GM11168 (cell line): ENCODE data around the gene EYS.

Experiments
- in situ Hi-C: fragments of 300-500 bp; cut with MboI; formaldehyde crosslinking; loops from one replicate; pipeline ENCODE4 v1.12.0; 2022; ENCODE audit warnings: low sequenced_read_pairs; ENCODE audit not compliant: unreplicated experiment

EYS gene

DNA sequence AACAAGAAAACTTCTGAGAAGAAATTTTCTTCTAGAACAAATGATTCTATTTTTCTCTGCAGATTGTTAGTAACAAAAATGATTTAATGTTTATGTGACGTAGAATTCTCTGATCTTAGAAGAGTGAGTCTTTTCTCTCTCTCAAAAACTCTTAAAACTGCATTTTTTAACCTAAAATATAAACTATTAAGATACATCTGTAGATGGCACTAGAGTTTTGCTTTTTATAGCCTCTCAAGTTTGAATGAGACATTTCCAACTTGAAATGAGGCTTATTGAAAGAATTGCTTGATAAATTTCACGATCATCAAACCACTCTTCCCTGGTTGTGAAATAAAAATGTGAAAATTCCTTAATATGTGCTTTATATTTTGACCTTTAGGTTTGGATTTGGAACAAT lies 2017.6 kb downstream of the EYS start:
- in situ Hi-C loops, result no loop called here

DNA sequence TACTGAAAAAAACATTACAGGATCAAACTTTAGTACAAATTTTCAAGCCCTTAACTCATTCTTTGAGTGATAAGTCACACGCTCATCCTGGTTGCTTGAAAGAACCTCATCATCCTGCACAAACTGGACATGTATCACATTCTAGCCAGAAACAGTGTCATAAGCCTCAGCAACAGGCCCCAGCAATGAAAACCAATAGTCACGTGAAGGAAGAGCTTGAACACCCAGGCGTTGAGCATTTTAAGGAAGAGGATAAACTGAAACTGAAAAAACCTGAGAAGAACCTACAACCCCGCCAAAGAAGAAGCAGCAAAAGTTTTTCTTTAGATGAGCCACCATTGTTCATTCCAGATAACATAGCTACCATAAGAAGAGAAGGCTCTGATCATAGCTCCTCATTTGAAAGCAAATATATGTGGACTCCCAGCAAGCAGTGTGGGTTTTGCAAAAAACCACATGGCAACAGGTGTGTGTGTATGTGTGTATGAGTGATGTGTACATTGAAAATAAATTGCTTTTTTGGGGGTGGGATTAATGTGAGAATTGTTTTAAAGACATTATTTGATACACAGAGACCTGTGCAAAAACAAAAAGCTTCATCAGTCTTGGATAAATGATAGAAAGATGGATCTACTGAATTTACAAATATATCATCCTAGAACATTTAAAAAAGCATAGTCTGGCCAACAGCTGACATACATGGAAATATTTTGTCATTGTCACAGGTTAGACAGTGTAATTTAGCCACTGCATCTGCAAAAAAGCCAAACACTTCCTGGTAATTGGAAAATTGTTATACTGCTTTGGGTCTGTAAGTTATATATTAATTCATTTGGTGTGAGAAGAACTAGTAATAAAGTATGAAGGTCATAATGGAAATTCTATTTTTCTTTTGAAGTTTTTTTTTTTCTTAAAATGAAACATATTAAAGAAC lies 2021.3 kb downstream of the EYS start:
- in situ Hi-C loops, result no loop called here

GRCh38 chr6:63683071-63683603 lies 2023.9 kb downstream of the EYS start:
- in situ Hi-C loops, result no loop called here

GRCh38 chr6:63677282-63677681 lies 2029.7 kb downstream of the EYS start:
- in situ Hi-C loops, result no loop called here

- in situ Hi-C loops, result no loop called here
Observed at GRCh38 chr6:63676412-63677114, 2030.5 kb downstream of the EYS start.

DNA sequence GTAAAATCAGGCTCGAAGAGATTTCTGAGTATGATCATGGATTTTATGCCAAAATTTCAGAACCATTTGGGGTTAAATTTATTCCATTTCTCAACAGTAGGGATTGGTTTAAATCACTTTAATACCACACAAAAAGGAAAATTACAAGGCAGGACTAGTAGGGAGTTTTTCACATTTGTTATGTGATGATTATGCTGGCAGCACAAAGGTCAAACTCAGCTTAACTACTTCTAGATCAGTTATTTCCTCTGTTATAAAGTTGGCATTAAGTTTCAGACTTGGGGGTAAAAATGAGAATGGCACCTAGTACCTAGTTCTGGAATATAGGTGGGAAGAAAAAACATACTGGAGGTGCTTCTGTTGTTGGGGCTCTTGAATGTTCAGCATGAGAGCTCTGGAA lies 2031.9 kb downstream of the EYS start:
- in situ Hi-C loops, result no loop called here

GRCh38 chr6:63674635-63675034 lies 2032.4 kb downstream of the EYS start:
- in situ Hi-C loops, result no loop called here

DNA sequence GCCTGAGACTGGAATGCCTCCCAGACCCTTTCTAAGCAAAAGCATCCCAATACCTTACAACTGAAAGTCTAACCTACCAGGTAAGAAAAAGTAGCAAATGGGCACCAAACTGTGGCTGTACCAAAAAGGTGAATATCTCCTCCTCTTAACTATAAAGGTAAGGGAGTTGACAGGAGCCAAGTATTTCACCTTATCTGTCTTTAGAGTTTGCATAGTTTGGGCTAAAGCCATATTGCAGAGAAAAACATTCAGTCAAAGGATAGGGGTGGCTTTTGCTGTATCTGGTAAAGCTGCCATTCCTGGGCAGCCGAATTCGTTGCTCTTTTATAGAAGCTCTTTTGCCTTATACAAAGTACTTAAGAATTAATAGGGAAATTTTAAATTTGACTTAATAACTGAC lies 2033.3 kb downstream of the EYS start:
- in situ Hi-C loops, result no loop called here

DNA sequence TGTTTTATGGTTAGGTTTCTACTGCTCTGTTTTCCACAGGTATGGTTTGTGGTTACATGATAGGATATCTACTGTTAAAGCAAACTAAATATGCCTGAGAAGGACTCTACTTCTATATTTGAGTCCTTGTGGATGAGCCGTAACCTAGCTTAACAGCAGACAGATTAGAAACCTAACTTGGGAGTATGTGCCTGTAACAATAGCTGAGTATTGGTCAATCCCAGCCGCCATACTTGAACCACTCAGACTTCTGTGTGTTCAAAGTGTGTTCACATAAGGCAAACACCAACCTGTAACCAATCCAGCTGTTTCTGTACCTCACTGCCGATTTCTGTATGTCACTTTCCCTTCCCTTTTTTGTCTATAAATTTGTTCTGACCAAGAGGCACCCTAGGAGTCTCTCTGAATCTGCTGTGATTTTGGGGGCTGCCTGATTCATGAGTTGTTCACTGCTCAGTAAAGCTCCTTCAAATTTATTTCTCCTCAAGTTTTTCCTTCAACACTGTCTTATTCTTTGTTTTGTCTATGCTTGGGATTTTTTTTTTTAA lies 2034.4 kb downstream of the EYS start:
- in situ Hi-C loops, result no loop called here

DNA sequence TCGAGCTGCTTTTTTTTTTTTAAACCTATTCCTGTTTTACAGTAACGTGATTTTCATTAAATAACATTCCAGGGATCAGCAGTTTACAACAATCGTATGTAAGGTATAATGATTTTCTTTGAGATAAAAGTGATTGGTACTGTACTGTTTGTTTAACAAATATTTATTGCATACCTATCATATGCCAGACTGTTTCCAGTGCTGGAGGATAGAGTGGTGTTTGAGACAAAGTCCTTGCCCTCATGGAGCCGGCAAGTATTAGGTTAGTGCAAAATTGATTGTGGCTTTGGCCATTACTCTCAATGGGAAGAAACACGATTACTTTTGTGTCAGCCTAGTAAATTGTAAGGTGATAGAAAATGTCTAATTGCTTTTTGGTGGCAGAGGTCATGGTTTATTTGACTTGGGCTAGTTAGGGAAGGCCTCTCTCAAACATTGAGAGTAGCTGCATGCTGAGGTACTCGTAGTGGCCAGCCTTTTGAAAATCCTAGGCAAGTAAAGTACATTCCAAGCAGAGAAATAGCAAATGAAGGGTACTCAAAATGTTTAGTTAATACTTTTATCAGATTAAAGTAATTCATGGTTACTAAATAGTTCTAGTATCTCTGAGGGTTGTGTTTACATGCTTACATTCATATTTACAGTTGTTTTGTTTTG lies 2035.8 kb downstream of the EYS start:
- in situ Hi-C loops, result no loop called here
